B cell (primary cell): ENCODE data around the gene LRRC10B. TPM values are rescaled to one million over a fixed set of nuclear protein-coding genes. Genes with fewer than 3 reads are reported as not detected.

Experiments used
- ATAC-seq: fragments of 200-7000 bp; cut with Tn5 transposase; one replicate; pipeline ENCODE4 v1.10.0; 2021; ENCODE audit warnings: low read depth, mild to moderate bottlenecking, moderate number of reproducible peaks, moderate library complexity
- CTCF ChIA-PET: fragments of 350-600 bp; sonication (Branson Sonifier 250); formaldehyde crosslinking; loops from one replicate; lab custom pipeline; 2021; ENCODE audit warnings: antibody characterized with exemption, inconsistent platforms; lab: Charles Lee
- POLR2A ChIA-PET: fragments of 350-600 bp; sonication (Branson Sonifier 250); formaldehyde crosslinking; loops from one replicate; lab custom pipeline; 2021; ENCODE audit warnings: antibody characterized with exemption; lab: Charles Lee
- DNase-seq: peaks from one replicate; pipeline ENCODE4 v3.0.0; 2013
- H2AFZ ChIP-seq: 2 replicates; pipeline ENCODE4 v1.6.1; 2012; ENCODE audit warnings: mild to moderate bottlenecking, low read depth, low read length; ENCODE audit not compliant: insufficient read depth, poor library complexity, severe bottlenecking
- H3K27ac ChIP-seq, 2 donors: 1 replicate in 1 of 2; 2 replicates in 1 of 2; pipeline ENCODE4 v1.5.1; 2012 to 2013; ENCODE audit warnings: low read length in 2 of 2, mild to moderate bottlenecking in 2 of 2, moderate library complexity in 1 of 2
- H3K27me3 ChIP-seq, 4 experiments: fragments of 200-600 bp in 1 of 4; sonication (generic) in 1 of 4; replicated peaks in 1 of 4; 1 replicate in 2 of 4; 2 replicates in 2 of 4; pipeline versions ENCODE4 v1.6.1 to v1.7.0; 2013 to 2016; ENCODE audit warnings: low read length in 3 of 4, mild to moderate bottlenecking in 2 of 4, mixed read lengths in 1 of 4, moderate library complexity in 1 of 4; ENCODE audit not compliant: insufficient read depth in 4 of 4, control insufficient read depth in 3 of 4; ENCODE audit errors: control extremely low read depth in 1 of 4
- H3K36me3 ChIP-seq, 2 experiments: replicated peaks in 1 of 2; 1 replicate in 1 of 2; 2 replicates in 1 of 2; pipeline versions ENCODE4 v1.6.1 to v1.7.1; 2013; ENCODE audit warnings: low read length in 1 of 2; ENCODE audit not compliant: insufficient read depth in 2 of 2, control insufficient read depth in 1 of 2; ENCODE audit errors: control extremely low read depth in 1 of 2, extremely low read depth in 1 of 2
- H3K4me1 ChIP-seq, 2 donors: fragments of 200-600 bp in 1 of 2; sonication (generic) in 1 of 2; 1 replicate in 1 of 2; 2 replicates in 1 of 2; pipeline versions ENCODE4 v1.5.1 to v1.6.1; 2013 to 2017; ENCODE audit warnings: low read length in 2 of 2; ENCODE audit not compliant: control insufficient read depth in 2 of 2, insufficient read depth in 2 of 2
- H3K4me2 ChIP-seq: replicated peaks from 2 replicates; pipeline ENCODE3; 2012; ENCODE audit warnings: mild to moderate bottlenecking, low read depth, low read length; ENCODE audit not compliant: poor library complexity, severe bottlenecking
- H3K4me3 ChIP-seq, 5 experiments: fragments of 200-600 bp in 1 of 5; sonication (generic) in 1 of 5; 1 replicate in 3 of 5; 2 replicates in 2 of 5; pipeline versions ENCODE4 v1.5.1 to v1.7.0; 2011 to 2016; ENCODE audit warnings: low read length in 4 of 5, mild to moderate bottlenecking in 4 of 5, low read depth in 2 of 5, control low read depth in 1 of 5, moderate library complexity in 1 of 5; ENCODE audit not compliant: insufficient read depth in 1 of 5; ENCODE audit errors: control extremely low read depth in 1 of 5, extremely low read depth in 1 of 5
- H3K79me2 ChIP-seq: fragments of 200-600 bp; sonication (generic); one replicate; pipeline ENCODE4 v1.6.0; 2016; ENCODE audit warnings: low read length; ENCODE audit not compliant: control insufficient read depth, insufficient read depth
- H3K9ac ChIP-seq: fragments of 200-600 bp; sonication (generic); 2 replicates; pipeline ENCODE4 v1.6.1; 2017; ENCODE audit warnings: mild to moderate bottlenecking, low read length, moderate library complexity
- H3K9me3 ChIP-seq, 3 donors: one replicate each; pipeline versions ENCODE4 v1.6.1 to v1.7.1; 2013; ENCODE audit warnings: low read length in 2 of 3; ENCODE audit not compliant: control insufficient read depth in 2 of 3, insufficient read depth in 1 of 3; ENCODE audit errors: control extremely low read depth in 1 of 3
- H4K20me1 ChIP-seq: 2 replicates; pipeline ENCODE4 v1.6.0; 2012; ENCODE audit warnings: mild to moderate bottlenecking, low read length; ENCODE audit not compliant: insufficient read depth, control insufficient read depth, poor library complexity, severe bottlenecking
- H3K27ac Mint-ChIP-seq: one replicate; pipeline ENCODE4 v1.8.0; 2021; ENCODE audit warnings: mixed read lengths
- H3K27me3 Mint-ChIP-seq: one replicate; pipeline ENCODE4 v1.8.0; 2021; ENCODE audit warnings: mixed read lengths
- H3K4me1 Mint-ChIP-seq: one replicate; pipeline ENCODE4 v1.8.0; 2021; ENCODE audit warnings: mixed read lengths
- H3K4me3 Mint-ChIP-seq: one replicate; pipeline ENCODE4 v1.8.0; 2021; ENCODE audit warnings: mixed read lengths
- H3K9me3 Mint-ChIP-seq: one replicate; pipeline ENCODE4 v1.8.0; 2022; ENCODE audit warnings: mixed read lengths; ENCODE audit not compliant: insufficient read depth
- CTCF ChIP-seq: fragments of 200-600 bp; IDR thresholded peaks from one replicate; pipeline ENCODE4 v1.8.0; 2022; ENCODE audit warnings: antibody characterized with exemption, mild to moderate bottlenecking
- EZH2 ChIP-seq: IDR thresholded peaks from 2 replicates; pipeline ENCODE4 v1.6.1; 2012; ENCODE audit warnings: borderline replicate concordance, low read depth, mild to moderate bottlenecking, moderate library complexity, low read length; ENCODE audit not compliant: insufficient read depth, poor library complexity, severe bottlenecking
- WGBS: methylation state at CpG from one replicate; pipeline ENCODE4 v1.1.5; 2013; ENCODE audit warnings: missing lambda C conversion rate; ENCODE audit not compliant: insufficient coverage; 5-methylcytosine and 5-hydroxymethylcytosine counted together
- intact Hi-C: fragments of 100-400 bp; cut with micrococcal nuclease; formaldehyde crosslinking; loops from one replicate; pipeline ENCODE4 v1.10.0; 2022
- polyA plus RNA-seq: library from polyadenylated mRNA; depleted of rRNA; stranded (reverse); fragments of >200 nt; gene quantifications from 2 replicates; pipeline ENCODE4 v1.2.3, GENCODE V29; 2012
- total RNA-seq, 2 donors: library from RNA; stranded (reverse); fragments of 120-200 nt in 1 of 2; gene quantifications; 1 replicate in 1 of 2; 2 replicates in 1 of 2; pipeline versions ENCODE4 v1.2.3 to v1.2.4, GENCODE V29; 2013 to 2022

LRRC10B gene
- total and polyA plus RNA-seq, 2 donors (not counting 1 experiment from before 2014, with no cell fraction given): 0.15 TPM; not detected in 1

- no peak overlapping the region for H3K9ac ChIP-seq
- no peaks in the 10 kb centered on the region for H3K36me3 ChIP-seq
- no peaks in the 10 kb centered on the region for H3K4me1 Mint-ChIP-seq
- H3K4me3 ChIP-seq: no peak overlapping the region
- intact Hi-C loops: no loop called here
- no peak overlapping the region for H2AFZ ChIP-seq
- no peak overlapping the region for H3K4me3 Mint-ChIP-seq
- no peaks in the 10 kb centered on the region for H3K4me1 ChIP-seq
- POLR2A ChIA-PET: no interaction called here
- no peak overlapping the region for H3K4me2 ChIP-seq
- H3K9me3 Mint-ChIP-seq: no peaks in the 10 kb centered on the region
- H4K20me1 ChIP-seq: no peaks in the 10 kb centered on the region
- TF ChIP-seq EZH2 (no peak), CTCF (no peak)
- no peak for ATAC-seq
- H3K27me3 ChIP-seq: peaks cover 0 to 18% (median under 1%) of the 10 kb centered on the region in 4 experiments
- 92% methylated on average over 20 of the region's 21 CpGs for WGBS
- H3K9me3 ChIP-seq: no peaks in the 10 kb centered on the region
- CTCF ChIA-PET: interaction anchor here (1.3 kb wide), 1 partner anchor 10 kb away, joined by 3 read pairs; no protein-coding TSS in a partner anchor
- no peak for DNase-seq
- peaks cover 37% of the 10 kb centered on the region for H3K27me3 Mint-ChIP-seq
- H3K27ac ChIP-seq: no peak overlapping the region
- H3K27ac Mint-ChIP-seq: no peak overlapping the region
- no peaks in the 10 kb centered on the region for H3K79me2 ChIP-seq
Measured at GRCh38 chr11:61529537-61530225, 21.1 kb downstream of the LRRC10B start.

GRCh38 chr11:61531044-61531443 lies 22.5 kb downstream of the LRRC10B start:
- Histone ChIP-seq H3K9me3 (peaks cover 0 to 3% (median 0%) of the 10 kb centered on the region in 3 donors), H3K4me2 (no peak overlapping the region), H3K79me2 (no peaks in the 10 kb centered on the region), H3K27ac (no peak overlapping the region), H3K4me3 (no peak overlapping the region), H3K4me1 (no peaks in the 10 kb centered on the region), H3K9ac (no peak overlapping the region), H3K36me3 (no peaks in the 10 kb centered on the region), H2AFZ (no peak overlapping the region), H3K27me3 (peaks cover 0 to 14% (median 0%) of the 10 kb centered on the region in 4 experiments), H4K20me1 (no peaks in the 10 kb centered on the region)
- DNase-seq: no peak
- Mint-ChIP-seq H3K4me3 (no peak overlapping the region), H3K4me1 (no peaks in the 10 kb centered on the region), H3K27ac (no peak overlapping the region), H3K27me3 (peaks cover 33% of the 10 kb centered on the region), H3K9me3 (no peaks in the 10 kb centered on the region)
- WGBS: 49% methylated on average over 3 of the region's 3 CpGs
- intact Hi-C loops: no loop called here
- ChIA-PET CTCF (interaction anchor here (0.7 to 2.5 kb wide), 3 partner anchors 14 to 612 kb away, joined by 4 to 11 read pairs (median 4); no protein-coding TSS in a partner anchor), POLR2A (no interaction called here)
- TF ChIP-seq EZH2 (no peak), CTCF (no peak)
- ATAC-seq: no peak
